Subcutaneous adipose tissue (tissue), 4 donors: Measurements from ENCODE around the gene NFIB. TPM values are rescaled to one million over a fixed set of nuclear protein-coding genes. Genes with fewer than 3 reads are reported as not detected.

ENCODE experiments used
- CTCF ChIP-seq: fragments of 450-650 bp; IDR thresholded peaks from one replicate; pipeline ENCODE4 v1.5.1; 2016; ENCODE audit warnings: low read depth, mild to moderate bottlenecking, control low read depth, antibody characterized with exemption, moderate library complexity
- total RNA-seq, 4 donors: library from RNA; depleted of rRNA; stranded (reverse); fragments of >200 nt; gene quantifications; one replicate each; pipeline ENCODE4 v1.1.0, GENCODE V29; 2016

NFIB gene
- total RNA-seq, 4 donors from 2014 or later = 79.2 to 215 (median 126) TPM

- TF ChIP-seq CTCF = no peak
Observed at GRCh38 chr9:14247577-14247976, 66.4 kb downstream of the NFIB start.

GRCh38 chr9:14246951-14247350 lies 67.0 kb downstream of the NFIB start:
- TF ChIP-seq CTCF = no peak

- TF ChIP-seq CTCF = no peak
Observed at GRCh38 chr9:14245901-14246525, 67.9 kb downstream of the NFIB start.

- TF ChIP-seq CTCF = no peak
Observed at GRCh38 chr9:14243514-14244042, 70.4 kb downstream of the NFIB start.

GRCh38 chr9:14242150-14242805 lies 71.7 kb downstream of the NFIB start:
- TF ChIP-seq CTCF = no peak

GRCh38 chr9:14240537-14240936 lies 73.4 kb downstream of the NFIB start:
- no peak for TF ChIP-seq CTCF

- TF ChIP-seq CTCF = no peak
Observed at GRCh38 chr9:14238518-14238917, 75.4 kb downstream of the NFIB start.
